22Rv1 (cell line): ENCODE data around the gene PPP6R2.

Experiments used
- CTCF ChIP-seq: fragments of 450-650 bp; IDR thresholded peaks from 2 replicates; pipeline ENCODE4 v1.5.1; 2017; ENCODE audit warnings: mild to moderate bottlenecking
- ZFX ChIP-seq: fragments of 450-650 bp; IDR thresholded peaks from 2 replicates; pipeline ENCODE4 v1.6.1; 2017; ENCODE audit warnings: antibody characterized with exemption, borderline replicate concordance

GRCh38 chr22:50487290-50488005 lies 144.3 kb downstream of the PPP6R2 start:
- TF ChIP-seq CTCF, result no peak
- no peak for TF ChIP-seq ZFX
